Thoracic aorta (tissue), 2 donors: Measurements from ENCODE around the gene LRRC36. TPM values are rescaled to one million over a fixed set of nuclear protein-coding genes. Genes with fewer than 3 reads are reported as not detected.

ENCODE experiments used
- ATAC-seq: fragments of 150-250 bp; one replicate; pipeline ENCODE4 v1.8.0; 2017; ENCODE audit warnings: low read depth; ENCODE audit not compliant: insufficient number of reproducible peaks, low FRiP score
- DNase-seq: peaks from one replicate; pipeline ENCODE4 v3.0.0-alpha.2; 2020; ENCODE audit warnings: low spot score
- H3K27ac ChIP-seq, 2 donors: fragments of 200-600 bp; sonication (generic); 1 replicate in 1 of 2; 2 replicates in 1 of 2; pipeline ENCODE4 v1.5.1; 2016; ENCODE audit warnings: mild to moderate bottlenecking in 2 of 2, moderate library complexity in 2 of 2
- H3K27me3 ChIP-seq: fragments of 200-600 bp; sonication (generic); replicated peaks from 2 replicates; pipeline ENCODE4 v1.6.0; 2016; ENCODE audit warnings: mild to moderate bottlenecking; ENCODE audit not compliant: insufficient read depth
- H3K36me3 ChIP-seq: fragments of 200-600 bp; sonication (generic); one replicate; pipeline ENCODE4 v1.5.1; 2016
- H3K4me1 ChIP-seq, 2 donors: fragments of 200-600 bp; sonication (generic); 1 replicate in 1 of 2; 2 replicates in 1 of 2; pipeline versions ENCODE4 v1.5.1 to v1.6.0; 2016; ENCODE audit warnings: low read depth in 2 of 2, mild to moderate bottlenecking in 1 of 2; ENCODE audit not compliant: control insufficient read depth in 1 of 2
- H3K4me3 ChIP-seq: fragments of 200-600 bp; sonication (generic); 2 replicates; pipeline ENCODE4 v1.5.1; 2016; ENCODE audit warnings: mild to moderate bottlenecking
- H3K9me3 ChIP-seq: fragments of 200-600 bp; sonication (generic); 2 replicates; pipeline ENCODE4 v1.5.1; 2016
- CTCF ChIP-seq: fragments of 200-600 bp; sonication (generic); IDR thresholded peaks from one replicate; pipeline ENCODE4 v1.5.1; 2019; ENCODE audit warnings: antibody characterized with exemption
- total RNA-seq, 2 donors: library from RNA; depleted of rRNA; stranded (reverse); fragments of >200 nt; gene quantifications; one replicate each; pipeline versions ENCODE4 v1.1.0 to v1.2.3, GENCODE V29; 2016

The LRRC36 gene
- total RNA-seq, 2 donors from 2014 or later: not detected

GRCh38 chr16:67394155-67395104 is 67.8 kb downstream of the LRRC36 start:
- DNase-seq (no peak), ATAC-seq (no peak)
- Histone ChIP-seq H3K4me3 (peak overlapping the region; percentile 74), H3K36me3 (no peaks in the 10 kb centered on the region), H3K27me3 (peaks cover 3% of the 10 kb centered on the region), H3K9me3 (no peaks in the 10 kb centered on the region), H3K4me1 (peaks cover 6 to 28% of the 10 kb centered on the region in 2 donors), H3K27ac (peak overlapping the region in 1 of 2 donors; percentile 48)
- TF ChIP-seq CTCF: no peak

GRCh38 chr16:67395105-67395457 is 68.5 kb downstream of the LRRC36 start:
- ATAC-seq: no peak
- H3K36me3 ChIP-seq: no peaks in the 10 kb centered on the region
- peaks cover 6 to 28% of the 10 kb centered on the region in 2 donors for H3K4me1 ChIP-seq
- TF ChIP-seq CTCF: no peak
- H3K27me3 ChIP-seq: peaks cover 3% of the 10 kb centered on the region
- no peaks in the 10 kb centered on the region for H3K9me3 ChIP-seq
- H3K4me3 ChIP-seq: peak overlapping the region; percentile 74
- H3K27ac ChIP-seq: no peak overlapping the region
- DNase-seq: no peak

GRCh38 chr16:67395458-67396158 is 69.0 kb downstream of the LRRC36 start:
- no peak overlapping the region for H3K4me3 ChIP-seq
- TF ChIP-seq CTCF: no peak
- H3K27me3 ChIP-seq: peaks cover 3% of the 10 kb centered on the region
- DNase-seq: no peak
- no peaks in the 10 kb centered on the region for H3K9me3 ChIP-seq
- H3K4me1 ChIP-seq: peaks cover 6 to 28% of the 10 kb centered on the region in 2 donors
- no peaks in the 10 kb centered on the region for H3K36me3 ChIP-seq
- H3K27ac ChIP-seq: no peak overlapping the region
- ATAC-seq: no peak

GRCh38 chr16:67396159-67397035 is 69.8 kb downstream of the LRRC36 start:
- Histone ChIP-seq H3K9me3 (no peaks in the 10 kb centered on the region), H3K36me3 (no peaks in the 10 kb centered on the region), H3K4me3 (no peak overlapping the region), H3K27me3 (peaks cover 3% of the 10 kb centered on the region), H3K4me1 (peaks cover 6 to 28% of the 10 kb centered on the region in 2 donors), H3K27ac (no peak overlapping the region)
- no peak for TF ChIP-seq CTCF
- DNase-seq: peak; percentile 58
- ATAC-seq: no peak
